Thyroid gland (tissue), 4 donors: ENCODE results near the gene OSTN. TPM values are rescaled to one million over a fixed set of nuclear protein-coding genes. Genes with fewer than 3 reads are reported as not detected.

ENCODE experiments used
- DNase-seq, 2 donors: peaks; one replicate each; pipeline ENCODE4 v3.0.0-alpha.2; 2019
- H3K27ac ChIP-seq, 3 donors: fragments of 200-600 bp; sonication (generic); 1 replicate in 2 of 3; 2 replicates in 1 of 3; pipeline ENCODE4 v1.5.1; 2016 to 2019; ENCODE audit warnings: mild to moderate bottlenecking in 1 of 3, moderate library complexity in 1 of 3
- H3K27me3 ChIP-seq: fragments of 200-600 bp; sonication (generic); one replicate; pipeline ENCODE4 v1.5.1; 2019
- H3K36me3 ChIP-seq, 2 donors: fragments of 200-600 bp; sonication (generic); one replicate each; pipeline ENCODE4 v1.5.1; 2016 to 2019
- H3K4me1 ChIP-seq, 2 donors: fragments of 200-600 bp; sonication (generic); one replicate each; pipeline ENCODE4 v1.5.1; 2017 to 2019
- H3K4me3 ChIP-seq, 3 donors: fragments of 200-600 bp; sonication (generic); replicated peaks in 1 of 3; 1 replicate in 2 of 3; 2 replicates in 1 of 3; pipeline ENCODE4 v1.5.1; 2016; ENCODE audit warnings: mild to moderate bottlenecking in 1 of 3
- H3K9me3 ChIP-seq: fragments of 200-600 bp; sonication (generic); one replicate; pipeline ENCODE4 v1.5.1; 2017
- POLR2A ChIP-seq, 2 donors: fragments of 450-650 bp; IDR thresholded peaks; one replicate each; pipeline ENCODE4 v1.6.1; 2017; ENCODE audit warnings: antibody characterized with exemption in 2 of 2, mild to moderate bottlenecking in 2 of 2, moderate library complexity in 1 of 2
- WGBS, 2 donors: methylation state at CpG; one replicate each; pipeline ENCODE4 v1.1.5; 2017; 5-methylcytosine and 5-hydroxymethylcytosine counted together
- intact Hi-C: fragments of 100-400 bp; cut with DNase I; formaldehyde crosslinking; loops from one replicate; pipeline ENCODE4 v1.15.1; 2023
- total RNA-seq, 4 donors: library from RNA; depleted of rRNA; stranded (reverse); fragments of >200 nt; gene quantifications; one replicate each; pipeline ENCODE4 v1.2.3, GENCODE V29; 2016
- TF ChIP-seq, protein P1 (sequence below), 6 experiments: fragments of 200-600 bp in 3 of 6; fragments of 450-650 bp in 3 of 6; sonication (generic) in 3 of 6; IDR thresholded peaks; one replicate each; pipeline ENCODE4 v1.5.1; 2016 to 2019; ENCODE audit warnings: antibody characterized with exemption in 6 of 6, mild to moderate bottlenecking in 2 of 6, inconsistent platforms in 1 of 6, moderate library complexity in 1 of 6

OSTN gene
- total RNA-seq, 4 donors from 2014 or later, result not detected

DNA sequence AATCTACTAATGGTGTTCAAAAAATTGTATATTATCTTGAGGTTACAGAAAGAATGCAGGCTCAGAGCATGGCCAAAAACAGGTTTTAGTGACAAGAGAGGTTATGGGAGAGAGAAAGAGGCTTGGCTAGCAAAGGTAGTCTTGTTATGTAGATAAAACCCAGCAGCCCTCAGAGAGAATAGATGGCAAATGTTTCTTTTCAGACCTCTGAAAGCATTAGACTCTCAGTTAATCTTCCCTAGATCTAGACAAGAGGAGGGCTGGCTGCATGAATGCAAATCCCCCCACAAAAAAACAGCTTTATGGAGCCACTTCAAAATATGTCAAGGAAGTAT is 62.2 kb downstream of the OSTN start:
- TF ChIP-seq POLR2A (IDR thresholded peaks at IDR 0.05), result no peak
- Histone ChIP-seq H3K27ac (no peak overlapping the region), H3K27me3 (no peaks in the 10 kb centered on the region), H3K36me3 (no peaks in the 10 kb centered on the region), H3K4me1 (no peaks in the 10 kb centered on the region), H3K9me3 (no peaks in the 10 kb centered on the region), H3K4me3 (no peak overlapping the region)
- no peak for DNase-seq
- intact Hi-C loops, result no loop called here

DNA sequence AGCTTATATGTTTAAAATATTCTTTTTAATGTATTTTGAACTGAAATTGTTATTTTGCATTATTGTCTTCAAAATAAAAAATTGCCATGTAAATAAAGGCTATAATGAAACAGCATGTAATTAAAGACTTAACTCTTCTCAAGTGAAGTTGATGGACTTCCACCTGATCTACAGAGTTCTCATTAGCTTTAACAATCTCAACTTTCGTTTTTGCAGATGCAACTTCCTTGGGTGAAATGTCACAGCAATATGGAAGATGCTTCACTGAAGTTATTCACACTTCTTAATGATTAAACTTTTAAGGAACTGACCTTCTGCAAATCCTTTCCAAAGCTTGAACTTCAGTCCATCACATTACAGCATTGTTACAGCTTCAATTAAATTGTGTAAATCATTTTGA is 63.6 kb downstream of the OSTN start:
- 80 to 88% methylated on average over 1 of the region's 1 CpG for WGBS, 2 donors
- Histone ChIP-seq H3K27me3 (no peaks in the 10 kb centered on the region), H3K9me3 (no peaks in the 10 kb centered on the region), H3K36me3 (no peaks in the 10 kb centered on the region), H3K27ac (no peak overlapping the region), H3K4me1 (no peaks in the 10 kb centered on the region), H3K4me3 (no peak overlapping the region)
- intact Hi-C loops, result no loop called here
- DNase-seq, result no peak
- no peak for TF ChIP-seq POLR2A (IDR thresholded peaks at IDR 0.05)
- TF ChIP-seq, protein P1, sequence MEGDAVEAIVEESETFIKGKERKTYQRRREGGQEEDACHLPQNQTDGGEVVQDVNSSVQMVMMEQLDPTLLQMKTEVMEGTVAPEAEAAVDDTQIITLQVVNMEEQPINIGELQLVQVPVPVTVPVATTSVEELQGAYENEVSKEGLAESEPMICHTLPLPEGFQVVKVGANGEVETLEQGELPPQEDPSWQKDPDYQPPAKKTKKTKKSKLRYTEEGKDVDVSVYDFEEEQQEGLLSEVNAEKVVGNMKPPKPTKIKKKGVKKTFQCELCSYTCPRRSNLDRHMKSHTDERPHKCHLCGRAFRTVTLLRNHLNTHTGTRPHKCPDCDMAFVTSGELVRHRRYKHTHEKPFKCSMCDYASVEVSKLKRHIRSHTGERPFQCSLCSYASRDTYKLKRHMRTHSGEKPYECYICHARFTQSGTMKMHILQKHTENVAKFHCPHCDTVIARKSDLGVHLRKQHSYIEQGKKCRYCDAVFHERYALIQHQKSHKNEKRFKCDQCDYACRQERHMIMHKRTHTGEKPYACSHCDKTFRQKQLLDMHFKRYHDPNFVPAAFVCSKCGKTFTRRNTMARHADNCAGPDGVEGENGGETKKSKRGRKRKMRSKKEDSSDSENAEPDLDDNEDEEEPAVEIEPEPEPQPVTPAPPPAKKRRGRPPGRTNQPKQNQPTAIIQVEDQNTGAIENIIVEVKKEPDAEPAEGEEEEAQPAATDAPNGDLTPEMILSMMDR (IDR thresholded peaks at IDR 0.05), result no peak

DNA sequence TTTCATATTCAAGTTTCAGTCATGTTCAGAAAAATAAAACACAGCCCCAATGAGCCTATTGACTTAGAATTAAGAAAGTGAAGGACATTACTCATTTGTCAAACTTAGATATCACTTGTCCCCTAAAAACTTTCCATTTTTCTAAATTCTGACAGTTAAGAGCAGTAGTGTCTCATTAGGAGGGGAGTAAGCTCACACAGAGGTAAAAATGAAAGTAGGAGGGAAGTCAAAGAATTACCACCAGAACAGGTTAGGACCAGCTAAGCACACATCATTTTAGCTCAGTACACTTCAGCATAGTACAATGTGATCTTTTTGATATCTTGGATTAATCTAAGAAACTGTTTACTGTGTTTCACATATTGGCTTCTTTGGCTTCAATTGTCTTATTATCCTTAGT is 64.3 kb downstream of the OSTN start:
- Histone ChIP-seq H3K27ac (no peak overlapping the region), H3K9me3 (no peaks in the 10 kb centered on the region), H3K36me3 (no peaks in the 10 kb centered on the region), H3K4me1 (no peaks in the 10 kb centered on the region), H3K27me3 (no peaks in the 10 kb centered on the region), H3K4me3 (no peak overlapping the region)
- intact Hi-C loops, result no loop called here
- no peak for DNase-seq
- TF ChIP-seq, protein P1 (IDR thresholded peaks at IDR 0.05), result no peak
- no peak for TF ChIP-seq POLR2A (IDR thresholded peaks at IDR 0.05)

DNA sequence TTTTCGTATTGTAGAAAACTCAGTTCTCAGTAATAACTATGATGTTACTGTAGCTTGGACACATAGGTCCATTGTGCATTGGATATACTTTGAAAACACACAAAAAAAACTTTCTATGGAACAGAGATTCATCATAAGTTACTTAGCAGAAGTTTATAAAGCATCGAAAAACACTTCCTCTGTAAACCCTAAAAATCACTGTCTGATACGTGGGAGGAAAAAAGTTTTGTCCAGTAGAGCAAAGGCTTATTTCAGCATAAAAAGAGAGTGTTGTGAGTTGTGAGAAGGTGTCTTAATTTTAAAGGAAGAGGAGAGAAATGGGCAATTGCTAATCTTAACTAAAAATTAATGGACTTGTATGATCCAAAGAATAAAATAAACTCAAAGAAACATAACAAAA is 64.8 kb downstream of the OSTN start:
- Histone ChIP-seq H3K9me3 (no peaks in the 10 kb centered on the region), H3K4me3 (no peak overlapping the region), H3K27me3 (no peaks in the 10 kb centered on the region), H3K4me1 (no peaks in the 10 kb centered on the region), H3K36me3 (no peaks in the 10 kb centered on the region), H3K27ac (no peak overlapping the region)
- TF ChIP-seq POLR2A (IDR thresholded peaks at IDR 0.05), result no peak
- TF ChIP-seq, protein P1 (IDR thresholded peaks at IDR 0.05), result no peak
- no peak for DNase-seq
- 66 to 86% methylated on average over 3 of the region's 3 CpGs for WGBS, 2 donors
- intact Hi-C loops, result no loop called here

DNA sequence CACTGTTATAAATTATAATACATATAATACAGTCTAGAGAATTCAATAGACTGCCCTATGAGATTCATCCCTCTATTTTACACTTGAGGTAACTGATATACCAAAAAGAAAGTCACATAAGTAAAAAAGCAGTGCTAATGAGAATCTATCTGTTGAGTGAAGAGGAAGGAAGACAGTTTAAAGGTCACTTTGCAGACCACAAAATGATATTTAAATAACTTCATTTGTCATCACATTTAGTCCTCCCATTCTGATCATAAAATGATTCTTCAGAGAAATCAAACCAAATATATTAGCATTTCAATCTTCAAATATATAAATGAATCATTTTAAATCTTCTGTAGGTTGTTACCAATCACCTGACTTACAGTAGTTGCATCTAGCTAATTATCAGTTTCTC is 69.7 kb downstream of the OSTN start:
- Histone ChIP-seq H3K36me3 (no peaks in the 10 kb centered on the region), H3K4me1 (no peaks in the 10 kb centered on the region), H3K27ac (no peak overlapping the region), H3K27me3 (no peaks in the 10 kb centered on the region), H3K4me3 (no peak overlapping the region), H3K9me3 (no peaks in the 10 kb centered on the region)
- TF ChIP-seq, protein P1 (IDR thresholded peaks at IDR 0.05), result no peak
- TF ChIP-seq POLR2A (IDR thresholded peaks at IDR 0.05), result no peak
- intact Hi-C loops, result no loop called here
- DNase-seq, result no peak
